ENCODE measurements around the gene TBC1D16.

Gene TBC1D16

DNA sequence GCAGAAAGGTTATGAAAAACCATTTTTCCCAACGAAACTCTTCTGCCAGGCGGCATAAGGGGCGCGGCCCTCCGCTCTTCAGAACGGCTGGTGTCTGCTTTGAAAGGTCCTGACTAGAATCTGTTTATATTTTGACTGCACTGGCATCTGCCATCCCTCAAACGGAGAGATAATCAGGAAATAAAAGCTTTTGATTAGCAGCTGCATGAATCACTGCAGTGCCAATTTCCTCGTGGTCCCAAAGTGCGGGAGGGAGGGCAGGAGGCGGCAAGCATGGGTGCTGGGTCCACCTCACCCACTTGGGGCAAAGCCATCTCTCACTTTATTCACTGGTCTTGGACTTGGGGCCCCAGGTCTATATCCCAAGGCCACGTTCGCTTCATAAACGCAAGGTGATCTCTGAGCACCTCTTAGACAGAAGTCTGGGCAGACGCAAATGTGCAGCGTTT lies 49.7 kb downstream of the TBC1D16 start:
- no peak for DNase-seq

- DNase-seq: no peak
Observed at GRCh38 chr17:79985361-79985942, 50.2 kb downstream of the TBC1D16 start.

DNA sequence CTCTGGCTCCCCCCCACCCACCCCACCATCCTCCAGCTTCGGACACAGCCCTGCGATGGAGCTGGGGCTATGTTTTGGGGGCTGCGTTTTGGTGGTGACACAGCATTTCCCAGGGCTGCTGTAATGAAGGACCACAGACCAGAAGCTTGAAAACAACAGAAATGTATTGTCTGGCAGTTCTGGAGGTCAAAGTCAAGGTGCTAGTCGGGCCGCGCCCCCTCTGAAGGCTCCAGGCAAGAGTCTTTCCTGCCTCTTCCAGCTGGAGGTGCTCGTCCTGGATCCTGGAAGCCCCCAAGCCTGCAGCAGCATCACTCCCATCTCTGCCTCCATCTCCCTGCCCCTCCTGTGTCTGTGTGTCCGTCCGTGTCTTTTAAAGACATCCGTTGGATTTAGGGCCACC lies 50.8 kb downstream of the TBC1D16 start:
- no peak for DNase-seq

GRCh38 chr17:79984045-79984840 lies 51.4 kb downstream of the TBC1D16 start:
- DNase-seq: no peak

DNA sequence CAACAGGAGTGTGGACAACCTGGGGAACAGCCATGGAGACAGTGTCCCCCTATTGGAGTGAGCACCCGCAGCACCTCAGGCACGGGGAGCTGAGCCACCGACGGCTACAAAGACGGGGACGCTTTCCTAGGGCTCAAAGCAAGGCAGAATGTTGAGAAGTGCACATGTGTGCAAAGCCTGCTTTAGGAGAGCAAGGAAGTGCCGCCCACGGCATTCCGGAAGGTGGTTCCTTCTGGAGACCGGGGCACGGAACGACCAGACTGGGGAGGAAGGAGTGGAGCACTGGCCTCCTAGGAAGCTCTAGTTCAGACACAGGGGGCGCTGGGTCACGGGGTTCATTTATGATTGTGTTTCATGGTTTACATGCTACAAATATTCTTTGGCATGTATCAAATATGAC lies 52.2 kb downstream of the TBC1D16 start:
- no peak for DNase-seq

DNA sequence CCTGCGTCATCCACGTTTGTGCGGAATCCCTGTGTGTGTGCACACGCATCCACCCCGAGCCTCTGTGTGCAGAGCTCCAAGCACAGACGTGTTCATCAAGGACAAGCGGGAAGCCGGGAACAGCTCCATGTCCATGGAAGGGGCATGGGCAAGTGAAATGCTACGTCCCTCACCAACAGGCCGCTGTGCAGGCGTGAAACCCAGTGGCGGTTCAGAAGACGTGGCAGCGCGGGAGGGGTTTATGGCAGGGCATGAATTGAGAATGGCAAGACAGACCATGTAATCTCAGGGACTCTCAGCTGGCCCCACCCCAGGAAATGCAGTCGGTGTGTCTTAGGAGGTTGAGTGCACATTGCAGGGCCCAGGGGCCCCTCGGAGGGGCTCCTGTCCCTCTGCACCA lies 52.7 kb downstream of the TBC1D16 start:
- DNase-seq: no peak

- DNase-seq: no peak
Observed at GRCh38 chr17:79981661-79982101, 54.0 kb downstream of the TBC1D16 start.

DNA sequence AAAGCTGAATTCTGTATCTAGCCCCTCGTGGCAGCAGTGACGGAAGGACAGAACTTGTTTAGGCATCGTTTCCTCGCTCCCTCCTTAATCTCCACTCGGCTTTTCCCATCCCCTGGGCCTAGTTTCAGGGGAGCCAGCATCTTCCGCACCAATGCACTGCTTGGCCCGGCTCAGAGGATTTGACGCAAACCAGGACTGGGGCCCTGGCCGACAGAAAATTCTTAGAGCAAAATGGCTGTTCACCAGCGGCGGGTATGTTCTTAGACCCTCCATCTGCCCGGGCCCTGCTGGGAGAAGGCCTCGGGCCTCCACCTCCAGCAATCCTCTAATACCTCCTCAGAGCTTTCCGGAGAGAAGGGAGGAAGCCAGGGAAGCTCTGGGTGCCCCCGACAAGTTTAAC lies 54.6 kb downstream of the TBC1D16 start:
- DNase-seq: no peak

- DNase-seq: no peak
Observed at GRCh38 chr17:79980246-79981043, 55.2 kb downstream of the TBC1D16 start.

DNA sequence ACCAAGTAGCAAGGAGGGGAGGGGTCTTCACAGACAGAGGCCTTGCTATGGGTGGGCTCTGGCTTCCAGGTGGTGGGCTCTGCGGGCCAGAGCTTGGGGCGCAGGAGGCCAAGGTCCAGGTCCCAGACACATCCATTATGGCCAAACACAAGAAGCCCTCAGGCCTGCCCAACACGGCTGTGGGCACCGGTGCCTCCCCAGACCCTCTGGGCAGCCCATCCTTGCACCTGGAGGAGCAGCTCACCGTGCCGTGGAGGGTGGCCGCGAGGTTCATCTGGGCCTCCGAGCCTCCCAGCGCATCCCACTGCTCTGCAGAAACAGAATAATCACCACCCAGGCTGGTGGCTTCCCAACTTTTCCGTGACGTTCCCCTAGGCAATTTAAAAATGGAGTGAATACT lies 55.9 kb downstream of the TBC1D16 start:
- no peak for DNase-seq

DNA sequence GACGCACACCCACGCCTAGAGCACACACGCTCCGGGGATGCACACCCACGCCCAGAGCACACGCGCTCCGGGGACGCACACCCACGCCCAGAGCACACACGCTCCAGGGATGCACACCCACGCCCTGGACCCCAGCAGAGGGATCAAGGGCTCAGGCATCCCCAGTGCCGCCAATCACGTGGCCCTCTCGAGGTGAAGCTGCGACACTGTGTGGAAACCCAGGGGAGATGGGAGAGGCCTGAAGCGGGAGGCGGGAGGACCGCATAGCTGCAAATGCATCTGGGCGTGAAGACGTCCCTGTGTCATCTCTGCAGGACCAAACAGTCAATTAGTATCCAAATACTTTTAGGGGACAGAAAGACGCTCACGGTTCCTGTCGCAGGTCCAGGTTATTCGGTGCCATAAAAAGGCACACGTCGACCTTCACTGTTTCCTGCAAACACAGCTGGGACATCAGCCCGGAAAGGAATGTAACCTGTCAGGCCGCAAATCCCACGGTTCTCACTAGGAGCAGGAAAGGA lies 56.4 kb downstream of the TBC1D16 start:
- no peak for DNase-seq

GRCh38 chr17:79978548-79978855 lies 57.2 kb downstream of the TBC1D16 start:
- DNase-seq: no peak

- no peak for DNase-seq
Observed at GRCh38 chr17:79977708-79978547, 57.7 kb downstream of the TBC1D16 start.

DNA sequence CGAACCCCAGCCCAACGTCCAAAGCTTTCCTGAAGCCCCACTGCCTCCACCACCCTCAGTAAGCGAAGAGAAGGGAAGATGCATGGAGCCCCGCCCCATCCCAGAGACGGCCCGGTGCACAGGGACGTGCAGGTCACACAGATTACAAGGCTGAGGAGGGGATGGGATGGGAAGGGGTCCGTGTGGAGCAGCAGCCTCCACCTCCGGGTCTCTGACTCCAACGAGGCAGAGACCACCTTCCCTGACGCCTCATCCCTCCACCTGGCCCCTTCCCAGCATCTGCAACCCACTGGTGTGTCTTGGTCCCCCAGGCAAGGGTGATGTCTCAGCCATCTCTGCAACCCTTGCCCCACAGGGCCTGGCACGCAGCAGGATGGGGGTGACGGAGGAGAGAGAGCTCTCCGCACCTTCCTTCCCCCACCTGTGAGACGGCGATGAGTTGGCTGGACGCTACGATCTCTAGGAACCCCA lies 58.5 kb downstream of the TBC1D16 start:
- DNase-seq: no peak

DNA sequence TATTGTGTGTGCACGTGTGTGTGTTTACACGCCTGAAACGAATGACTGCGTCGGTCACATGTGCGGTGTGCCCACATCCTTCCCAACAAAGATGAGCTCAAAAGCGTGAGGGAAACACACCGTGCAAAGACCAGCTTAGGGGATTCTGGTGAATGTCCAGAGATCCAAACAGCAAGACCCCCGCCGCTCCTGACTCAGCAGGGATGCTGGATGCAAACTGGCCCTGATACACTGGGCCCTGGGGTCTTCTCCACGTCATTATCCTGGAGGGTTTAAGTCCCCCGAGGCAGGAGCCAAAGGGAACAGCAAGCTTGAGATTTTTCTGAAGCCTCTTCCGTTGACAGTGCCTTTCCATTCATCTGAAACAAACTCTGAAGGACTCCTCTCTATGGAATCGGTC lies 59.2 kb downstream of the TBC1D16 start:
- no peak for DNase-seq

- no peak for DNase-seq
Observed at GRCh38 chr17:79975498-79976134, 60.1 kb downstream of the TBC1D16 start.

GRCh38 chr17:79974566-79975497 lies 60.8 kb downstream of the TBC1D16 start:
- DNase-seq: no peak

GRCh38 chr17:79971651-79972050 lies 64.0 kb downstream of the TBC1D16 start:
- DNase-seq: no peak

DNA sequence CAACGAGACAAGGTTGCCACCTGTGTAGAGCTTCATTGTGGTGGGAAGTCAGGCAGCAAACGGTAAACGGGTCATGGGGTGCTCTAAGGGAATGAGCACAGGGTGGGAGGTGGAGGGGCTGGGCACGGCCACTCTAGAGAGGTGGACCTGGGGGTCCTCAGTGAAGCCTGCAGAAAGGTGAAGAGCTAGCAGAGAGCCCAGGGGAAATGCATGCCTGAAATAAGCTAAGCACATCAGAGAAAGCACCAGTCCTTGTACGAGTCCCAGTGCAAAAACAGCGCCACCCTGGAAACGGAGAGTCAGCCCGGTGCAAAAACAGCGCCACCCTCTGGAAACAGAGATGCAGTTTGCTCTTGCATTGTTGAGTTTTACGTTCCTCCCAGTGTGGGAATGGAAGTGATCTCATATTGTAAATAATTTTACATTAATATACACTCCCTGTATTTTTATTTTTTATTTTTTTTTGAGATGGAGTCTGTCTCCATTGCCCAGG lies 65.0 kb downstream of the TBC1D16 start:
- DNase-seq: no peak

- no peak for DNase-seq
Observed at GRCh38 chr17:79969906-79970305, 65.8 kb downstream of the TBC1D16 start.

GRCh38 chr17:79968116-79968515 lies 67.6 kb downstream of the TBC1D16 start:
- DNase-seq: no peak

All from stimulated activated CD4-positive, alpha-beta T cell treated with anti-CD3 and anti-CD28 coated beads, Interleukin-4, amount 100 ng/mL, for 1 hour (primary cell).